ENCODE results near the gene MRPS6.

DNA sequence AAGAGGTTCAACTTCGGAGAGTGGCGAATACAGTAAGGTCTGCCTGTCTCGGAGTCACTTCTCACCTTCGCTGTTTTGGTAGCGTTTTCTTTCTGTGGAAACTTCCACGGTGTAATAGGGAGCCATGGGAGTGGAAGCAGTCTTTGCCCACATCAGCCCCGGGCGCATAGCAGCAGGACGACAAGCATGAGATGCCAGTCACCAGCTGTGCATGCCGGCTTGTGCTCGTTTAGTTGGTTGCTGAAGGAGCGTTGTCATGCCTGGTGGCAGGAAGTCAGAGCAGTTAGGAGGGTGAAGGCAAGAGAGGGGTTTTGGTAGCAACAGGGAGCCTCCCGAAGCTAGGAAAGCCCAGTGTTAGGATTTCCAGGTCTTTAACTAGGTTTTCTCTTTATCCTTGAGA, 58.8 kb downstream of the MRPS6 start:
- TF ChIP-seq, protein P1, sequence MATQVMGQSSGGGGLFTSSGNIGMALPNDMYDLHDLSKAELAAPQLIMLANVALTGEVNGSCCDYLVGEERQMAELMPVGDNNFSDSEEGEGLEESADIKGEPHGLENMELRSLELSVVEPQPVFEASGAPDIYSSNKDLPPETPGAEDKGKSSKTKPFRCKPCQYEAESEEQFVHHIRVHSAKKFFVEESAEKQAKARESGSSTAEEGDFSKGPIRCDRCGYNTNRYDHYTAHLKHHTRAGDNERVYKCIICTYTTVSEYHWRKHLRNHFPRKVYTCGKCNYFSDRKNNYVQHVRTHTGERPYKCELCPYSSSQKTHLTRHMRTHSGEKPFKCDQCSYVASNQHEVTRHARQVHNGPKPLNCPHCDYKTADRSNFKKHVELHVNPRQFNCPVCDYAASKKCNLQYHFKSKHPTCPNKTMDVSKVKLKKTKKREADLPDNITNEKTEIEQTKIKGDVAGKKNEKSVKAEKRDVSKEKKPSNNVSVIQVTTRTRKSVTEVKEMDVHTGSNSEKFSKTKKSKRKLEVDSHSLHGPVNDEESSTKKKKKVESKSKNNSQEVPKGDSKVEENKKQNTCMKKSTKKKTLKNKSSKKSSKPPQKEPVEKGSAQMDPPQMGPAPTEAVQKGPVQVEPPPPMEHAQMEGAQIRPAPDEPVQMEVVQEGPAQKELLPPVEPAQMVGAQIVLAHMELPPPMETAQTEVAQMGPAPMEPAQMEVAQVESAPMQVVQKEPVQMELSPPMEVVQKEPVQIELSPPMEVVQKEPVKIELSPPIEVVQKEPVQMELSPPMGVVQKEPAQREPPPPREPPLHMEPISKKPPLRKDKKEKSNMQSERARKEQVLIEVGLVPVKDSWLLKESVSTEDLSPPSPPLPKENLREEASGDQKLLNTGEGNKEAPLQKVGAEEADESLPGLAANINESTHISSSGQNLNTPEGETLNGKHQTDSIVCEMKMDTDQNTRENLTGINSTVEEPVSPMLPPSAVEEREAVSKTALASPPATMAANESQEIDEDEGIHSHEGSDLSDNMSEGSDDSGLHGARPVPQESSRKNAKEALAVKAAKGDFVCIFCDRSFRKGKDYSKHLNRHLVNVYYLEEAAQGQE (IDR thresholded peaks at IDR 0.05; ENCODE audit: insufficient read depth in 1 of 2, low read depth in 2 of 2, low read length in 2 of 2): no peak
- no peak for TF ChIP-seq TAF1 (IDR thresholded peaks at IDR 0.05; ENCODE audit: borderline replicate concordance, insufficient read depth, low read length)
- no peak for TF ChIP-seq POLR2AphosphoS5 (IDR thresholded peaks at IDR 0.05; ENCODE audit: low read depth, low read length)
- no peak for TF ChIP-seq SIN3A (IDR thresholded peaks at IDR 0.05; ENCODE audit: borderline replicate concordance, insufficient read depth, low read length)

Measured in PFSK-1 (cell line).